Measurements from ENCODE around the gene MAPK12. TPM values are rescaled to one million over a fixed set of nuclear protein-coding genes. Genes with fewer than 3 reads are reported as not detected.

MAPK12 gene
- total and polyA plus RNA-seq, 2 of the 4 experiments (the other 2 are of a cell fraction): 41.0 to 56.3 TPM

- TF ChIP-seq SMC3 (IDR thresholded peaks at IDR 0.05; ENCODE audit: low read depth, low read length) (no peak), POLR2A (IDR thresholded peaks at IDR 0.05; ENCODE audit: low read depth, low read length) (no peak), MAZ (IDR thresholded peaks at IDR 0.05; ENCODE audit: borderline replicate concordance, low read depth, low read length) (no peak), FOS (IDR thresholded peaks at IDR 0.05; ENCODE audit: low read depth, low read length) (no peak), CEBPB (IDR thresholded peaks at IDR 0.05; ENCODE audit: low read depth, low read length) (no peak), MAFK (IDR thresholded peaks at IDR 0.05; ENCODE audit: low read depth, low read length) (no peak)
These were observed 37.4 kb downstream of the MAPK12 start (continued) for GRCh38 chr22:50224071-50224470.

- no peak overlapping the region for H3K18ac ChIP-seq (ENCODE audit: low read depth, low read length)
- TF ChIP-seq CHD1 (IDR thresholded peaks at IDR 0.05; ENCODE audit: low read depth, low read length): no peak
- TF ChIP-seq SMC3 (IDR thresholded peaks at IDR 0.05; ENCODE audit: low read depth, low read length): no peak
- no peak for TF ChIP-seq MAFK (IDR thresholded peaks at IDR 0.05; ENCODE audit: low read depth, low read length)
- TF ChIP-seq ELK1 (IDR thresholded peaks at IDR 0.05; ENCODE audit: borderline replicate concordance, low read depth, low read length): no peak
- TF ChIP-seq BHLHE40 (IDR thresholded peaks at IDR 0.05; ENCODE audit: low read depth, low read length): no peak
- TF ChIP-seq RAD21 (IDR thresholded peaks at IDR 0.05; ENCODE audit: low read length): no peak
- no peak for TF ChIP-seq MAZ (IDR thresholded peaks at IDR 0.05; ENCODE audit: borderline replicate concordance, low read depth, low read length)
- no peak for TF ChIP-seq POLR2A (IDR thresholded peaks at IDR 0.05; ENCODE audit: low read depth, low read length)
- no peak for TF ChIP-seq RFX5 (IDR thresholded peaks at IDR 0.05; ENCODE audit: low read depth, low read length)
- TF ChIP-seq FOS (IDR thresholded peaks at IDR 0.05; ENCODE audit: low read depth, low read length): no peak
- TF ChIP-seq NFE2L2 (IDR thresholded peaks at IDR 0.05; ENCODE audit: low read depth, low read length): no peak
- TF ChIP-seq RCOR1 (IDR thresholded peaks at IDR 0.05; ENCODE audit: insufficient replicate concordance, low read length): no peak
- H4K20me1 ChIP-seq (ENCODE audit: insufficient read depth, low read length): peaks cover 24% of the 10 kb centered on the region
- H3K4me1 ChIP-seq (ENCODE audit: control insufficient read depth, insufficient read depth, low read length): no peaks in the 10 kb centered on the region
- H3K9ac ChIP-seq (ENCODE audit: low read depth, low read length): no peak overlapping the region
- no peak overlapping the region for H2BK20ac ChIP-seq (ENCODE audit: low read depth, low read length)
- H2BK120ac ChIP-seq (ENCODE audit: low read depth, low read length): no peak overlapping the region
- no peak overlapping the region for H3K4me2 ChIP-seq (ENCODE audit: low read depth, low read length)
- no peak overlapping the region for H3K27ac ChIP-seq (ENCODE audit: insufficient read depth, low read length)
- H3K9me3 ChIP-seq (ENCODE audit: control insufficient read depth, insufficient read depth, low read length): no peaks in the 10 kb centered on the region
- H2AFZ ChIP-seq (replicated peaks; ENCODE audit: low read length, poor library complexity): no peak overlapping the region
- H2BK15ac ChIP-seq (ENCODE audit: low read depth, low read length): no peak overlapping the region
- H2AK9ac ChIP-seq (replicated peaks; ENCODE audit: low read depth, low read length, poor library complexity): no peak overlapping the region
- no peak overlapping the region for H3K14ac ChIP-seq (replicated peaks; ENCODE audit: low read depth, low read length)
- peaks cover 3% of the 10 kb centered on the region; the same call in 1 of the 2 replicates for H3K9me1 ChIP-seq (ENCODE audit: insufficient read depth, low read length)
- 94% methylated on average over 3 of the region's 8 CpGs; no CpG with 5 or more reads in 1 of the 2 experiments for WGBS, 2 experiments (ENCODE audit: extremely low coverage in 2 of 2, insufficient read length in 1 of 2)
- intact Hi-C loops (cut with micrococcal nuclease): no loop called here
- peaks cover 76% of the 10 kb centered on the region for H3K36me3 ChIP-seq (ENCODE audit: control insufficient read depth, insufficient read depth, low read length)
- no peak overlapping the region for H3K4ac ChIP-seq (ENCODE audit: low read depth, low read length)
- no peak overlapping the region for H4K91ac ChIP-seq (ENCODE audit: insufficient read depth, low read depth, low read length)
- in situ Hi-C loops (cut with MboI; ENCODE audit: low sequenced_read_pairs): loop anchor here (25.0 kb wide), 1 partner anchor 410 kb away; no protein-coding TSS in a partner anchor
- POLR2A ChIA-PET (ENCODE audit: unreplicated experiment): no interaction called here
- no peak overlapping the region for H3K4me3 ChIP-seq (ENCODE audit: insufficient read depth, low read depth, low read length)
- no peaks in the 10 kb centered on the region for H3K27me3 ChIP-seq (ENCODE audit: control insufficient read depth, insufficient read depth, low read length)
- CTCF ChIA-PET: interaction anchor here (0.5 kb wide), 1 partner anchor 21 kb away, joined by 3 read pairs; no protein-coding TSS in a partner anchor
- no peak overlapping the region for H3K23ac ChIP-seq (ENCODE audit: low read depth, low read length)
- H2BK5ac ChIP-seq (ENCODE audit: low read depth, low read length, poor library complexity, severe bottlenecking): no peak overlapping the region
- peaks cover 4 to 19% of the 10 kb centered on the region in 2 experiments; a peak in 2 of 4 replicates for H3K79me1 ChIP-seq (ENCODE audit: low read depth in 1 of 2, low read length in 2 of 2)
- no peak overlapping the region for H2AK5ac ChIP-seq (ENCODE audit: low read depth, low read length)
- no peak overlapping the region for H4K5ac ChIP-seq (ENCODE audit: low read depth, low read length)
- no peak overlapping the region for H3K56ac ChIP-seq (ENCODE audit: extremely low read depth, insufficient read depth, low read length)
- no peak overlapping the region for H4K8ac ChIP-seq (ENCODE audit: low read depth in 2 of 2, low read length in 2 of 2)
- no peak for ATAC-seq (ENCODE audit: low read depth)
- dilution Hi-C loops (cut with HindIII; ENCODE audit: low sequenced_read_pairs, unreplicated experiment): no loop called here
- no peak for DNase-seq
- no TSS peak for BruUV-seq (replicated peaks)
These were observed 39.0 kb downstream of the MAPK12 start for GRCh38 chr22:50222508-50222907.
